Hepatic stellate cell (primary cell): ENCODE measurements around the gene IL7R.

Source experiments
- DNase-seq: peaks from one replicate; pipeline ENCODE4 v3.0.0; 2011; ENCODE audit warnings: low spot score

Gene IL7R

GRCh38 chr5:35856765-35857351 lies at the start of gene IL7R:
Gene IL7R (plus strand): TSS chr5:35856891. CDS start chr5:35856978, 87 bp downstream.
- no peak for DNase-seq

- no peak for DNase-seq
These were observed 46.1 kb upstream of the IL7R start for GRCh38 chr5:35810601-35811000.

- no peak for DNase-seq
These were observed 45.5 kb upstream of the IL7R start for GRCh38 chr5:35811108-35811741.

- DNase-seq: no peak
These were observed 43.2 kb upstream of the IL7R start for GRCh38 chr5:35813521-35813920.

GRCh38 chr5:35815089-35815936 lies 41.4 kb upstream of the IL7R start:
- DNase-seq: no peak

- no peak for DNase-seq
These were observed 39.7 kb upstream of the IL7R start for GRCh38 chr5:35816881-35817521.

GRCh38 chr5:35819026-35819425 lies 37.7 kb upstream of the IL7R start:
- DNase-seq: no peak

- no peak for DNase-seq
These were observed 37.0 kb upstream of the IL7R start for GRCh38 chr5:35819668-35820067.

- DNase-seq: no peak
These were observed 36.0 kb upstream of the IL7R start for GRCh38 chr5:35820735-35821134.

GRCh38 chr5:35821513-35821912 lies 35.2 kb upstream of the IL7R start:
- DNase-seq: no peak

- no peak for DNase-seq
These were observed 34.2 kb upstream of the IL7R start for GRCh38 chr5:35822511-35822910.

GRCh38 chr5:35823347-35824098 lies 33.2 kb upstream of the IL7R start:
- DNase-seq: no peak

GRCh38 chr5:35826056-35826455 lies 30.6 kb upstream of the IL7R start:
- DNase-seq: no peak

- no peak for DNase-seq
These were observed 30.1 kb upstream of the IL7R start for GRCh38 chr5:35826554-35826953.

- no peak for DNase-seq
These were observed 28.6 kb upstream of the IL7R start for GRCh38 chr5:35828082-35828598.

GRCh38 chr5:35830587-35830986 lies 26.1 kb upstream of the IL7R start:
- DNase-seq: no peak

- DNase-seq: no peak
These were observed 23.9 kb upstream of the IL7R start for GRCh38 chr5:35832762-35833161.

- no peak for DNase-seq
These were observed 23.5 kb upstream of the IL7R start for GRCh38 chr5:35833224-35833623.

GRCh38 chr5:35835796-35836742 lies 20.6 kb upstream of the IL7R start:
- DNase-seq: no peak

GRCh38 chr5:35838370-35839042 lies 18.2 kb upstream of the IL7R start:
- DNase-seq: no peak
